ENCODE data around the gene ARAP1.

ARAP1 gene

DNA sequence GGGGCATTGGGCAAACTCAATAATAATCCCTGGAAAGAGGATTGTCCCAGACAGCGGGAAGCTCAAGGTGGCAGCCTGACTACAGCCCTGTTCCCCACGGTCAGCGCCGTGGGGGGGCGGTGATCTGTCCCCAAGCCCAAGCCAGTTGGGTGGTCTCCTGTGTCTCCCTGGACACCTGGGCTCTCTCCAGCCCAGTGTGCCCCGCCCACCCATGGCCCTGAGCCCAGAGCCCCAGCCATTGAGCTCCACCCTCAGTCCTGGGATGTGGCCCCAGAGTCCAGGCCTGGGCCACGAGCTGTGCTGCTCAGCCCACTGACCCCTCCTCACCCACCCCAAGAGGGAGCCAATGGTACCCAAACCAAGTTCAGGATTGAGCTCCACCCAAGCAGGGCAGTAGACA is 50.1 kb downstream of the ARAP1 start:
- no peak for DNase-seq

- no peak for DNase-seq
Measured at GRCh38 chr11:72701466-72701865, 50.7 kb downstream of the ARAP1 start.

- no peak for DNase-seq
Measured at GRCh38 chr11:72700146-72700545, 52.1 kb downstream of the ARAP1 start.

GRCh38 chr11:72697814-72698213 is 54.4 kb downstream of the ARAP1 start:
- DNase-seq = no peak

DNA sequence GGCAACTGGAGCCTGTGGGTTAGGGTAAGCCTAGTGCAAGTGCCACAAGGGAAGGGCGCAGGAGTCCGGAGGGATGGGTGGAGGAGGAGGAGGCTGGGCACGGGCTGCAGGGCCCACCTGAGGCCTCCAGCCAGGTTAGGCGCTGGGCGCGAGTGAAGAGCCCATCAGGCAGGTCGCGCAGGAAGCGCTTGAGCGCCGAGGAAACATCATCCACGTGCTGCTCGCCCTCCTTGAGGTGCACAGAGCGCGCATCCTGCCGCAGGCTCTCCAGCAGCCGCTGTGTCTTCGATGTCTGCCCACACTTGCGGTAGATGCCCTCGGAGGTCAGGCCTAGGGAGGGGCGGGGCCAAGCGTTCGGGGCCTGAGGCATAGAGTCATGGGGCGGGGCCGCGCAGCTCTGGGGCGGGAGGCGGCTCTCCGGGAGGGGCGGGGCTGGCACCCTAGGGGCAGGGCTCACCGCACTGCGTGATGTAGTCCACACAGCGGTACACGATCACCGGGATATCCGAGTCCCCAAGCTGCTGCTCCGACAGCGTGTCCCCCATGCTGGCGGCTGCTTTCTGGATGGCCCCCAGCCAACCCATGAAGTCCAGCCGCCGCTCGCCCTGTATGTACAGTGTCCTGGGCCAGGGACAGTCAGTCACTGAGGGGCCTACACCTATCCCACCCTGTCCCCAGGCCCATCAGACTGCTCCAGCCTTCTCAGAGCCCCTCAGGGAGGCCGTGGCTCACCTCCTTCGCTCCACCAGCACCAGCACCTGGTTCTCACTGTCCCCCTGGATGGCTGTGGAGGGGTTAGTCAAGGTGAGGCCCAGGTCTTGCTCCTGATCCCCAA is 55.1 kb downstream of the ARAP1 start:
- DNase-seq = no peak

DNA sequence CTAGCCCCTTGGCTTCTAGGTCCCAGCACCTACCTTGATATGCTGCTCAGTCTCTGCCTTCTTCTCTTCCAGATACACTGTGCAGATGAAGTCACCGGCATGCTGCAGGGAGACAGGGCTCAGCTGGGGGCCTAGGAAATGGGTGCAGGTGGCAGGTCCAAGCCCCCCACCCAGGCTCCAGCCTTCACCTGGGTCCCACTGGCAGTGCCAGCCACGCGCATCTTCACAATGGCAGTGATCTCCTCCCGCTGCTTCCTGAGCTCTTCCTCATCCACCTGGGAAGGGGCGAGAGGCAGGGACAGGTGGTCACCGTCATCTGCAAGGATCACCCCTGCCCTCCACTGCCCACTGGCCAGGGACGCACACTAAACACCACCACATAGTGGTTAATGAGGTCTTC is 56.9 kb downstream of the ARAP1 start:
- no peak for DNase-seq

DNA sequence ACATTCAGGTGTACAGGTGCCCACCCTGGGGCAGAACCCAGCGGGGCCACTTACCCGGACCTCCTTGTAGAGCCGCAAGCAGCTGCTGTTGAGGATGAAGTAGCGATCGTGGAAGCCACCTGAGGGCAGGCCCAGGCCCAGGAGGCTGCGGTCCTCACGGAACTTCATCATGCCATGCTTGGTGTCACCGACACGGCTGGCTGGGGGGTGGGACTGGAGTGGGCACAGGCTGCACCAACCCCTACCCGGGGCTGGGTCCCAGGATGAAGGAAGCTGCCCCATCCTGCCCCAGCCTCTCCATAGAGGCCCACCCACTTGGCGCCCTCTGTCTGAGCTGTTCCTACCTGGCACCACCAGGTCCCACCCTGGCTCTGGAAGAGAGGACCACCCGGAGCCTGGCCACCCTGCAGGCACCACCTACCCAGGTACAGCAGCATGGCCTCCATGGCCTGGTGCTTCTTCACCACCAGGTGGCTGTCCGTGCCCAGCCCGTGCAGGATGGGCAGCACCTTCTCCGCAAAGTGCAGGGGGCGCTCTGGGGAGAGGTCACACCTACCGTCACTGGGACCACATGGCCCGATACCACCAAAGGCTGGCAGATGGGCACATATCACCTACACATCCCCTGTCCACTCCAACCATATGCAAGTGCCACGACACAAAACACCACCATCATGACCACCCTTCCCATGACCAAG is 58.8 kb downstream of the ARAP1 start:
- DNase-seq = no peak

- DNase-seq = no peak
Measured at GRCh38 chr11:72692498-72693237, 59.5 kb downstream of the ARAP1 start.

GRCh38 chr11:72690166-72690565 is 62.0 kb downstream of the ARAP1 start:
- no peak for DNase-seq

GRCh38 chr11:72688929-72689328 is 63.3 kb downstream of the ARAP1 start:
- DNase-seq = no peak

- no peak for DNase-seq
Measured at GRCh38 chr11:72688486-72688885, 63.7 kb downstream of the ARAP1 start.

DNA sequence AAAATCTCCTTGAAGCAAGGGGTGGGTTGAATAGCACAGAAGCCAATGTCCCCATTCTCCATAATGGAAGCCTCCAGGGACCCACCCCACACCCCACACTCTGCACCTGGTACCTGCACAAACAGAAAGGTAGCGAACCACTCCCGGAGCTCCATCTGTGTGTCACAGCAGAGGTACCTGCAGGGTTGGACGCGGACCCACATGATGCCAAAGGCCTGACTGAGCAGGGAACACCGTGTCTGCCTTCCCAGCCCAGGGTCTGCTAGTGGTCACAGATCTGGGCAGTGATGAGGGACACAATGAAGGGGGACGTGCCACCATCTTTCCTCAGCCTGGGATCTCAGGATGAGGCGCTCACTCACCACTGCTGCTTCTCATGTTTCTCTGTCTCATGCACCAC is 64.9 kb downstream of the ARAP1 start:
- DNase-seq = no peak

DNA sequence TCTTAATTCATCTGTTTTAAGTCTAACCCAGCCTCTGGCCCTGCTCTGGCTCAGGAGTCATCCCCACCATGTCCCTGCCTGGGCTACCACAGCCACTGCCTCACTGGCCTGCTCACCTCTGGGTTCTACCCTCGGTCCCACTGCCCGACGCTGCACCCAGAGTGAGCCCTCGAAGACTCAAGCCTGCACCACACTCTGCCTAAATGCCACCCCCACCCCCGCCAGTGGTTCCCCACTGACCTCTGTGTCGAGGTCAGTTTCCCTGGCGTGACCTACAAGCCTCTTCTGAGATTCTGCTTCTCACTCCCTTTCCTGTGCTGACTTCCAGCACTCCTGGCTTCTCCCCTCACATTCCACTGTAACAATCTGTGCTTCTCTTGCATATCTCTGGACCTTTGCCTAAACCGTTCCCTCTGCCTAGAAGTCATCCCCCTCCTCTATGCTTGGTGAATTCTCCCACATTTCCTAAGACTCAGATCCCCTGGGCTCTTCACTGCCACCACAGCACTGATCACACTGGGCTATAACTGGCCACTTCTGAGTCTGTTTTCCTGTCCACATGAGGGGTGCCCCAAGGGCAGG is 65.5 kb downstream of the ARAP1 start:
- DNase-seq = no peak

DNA sequence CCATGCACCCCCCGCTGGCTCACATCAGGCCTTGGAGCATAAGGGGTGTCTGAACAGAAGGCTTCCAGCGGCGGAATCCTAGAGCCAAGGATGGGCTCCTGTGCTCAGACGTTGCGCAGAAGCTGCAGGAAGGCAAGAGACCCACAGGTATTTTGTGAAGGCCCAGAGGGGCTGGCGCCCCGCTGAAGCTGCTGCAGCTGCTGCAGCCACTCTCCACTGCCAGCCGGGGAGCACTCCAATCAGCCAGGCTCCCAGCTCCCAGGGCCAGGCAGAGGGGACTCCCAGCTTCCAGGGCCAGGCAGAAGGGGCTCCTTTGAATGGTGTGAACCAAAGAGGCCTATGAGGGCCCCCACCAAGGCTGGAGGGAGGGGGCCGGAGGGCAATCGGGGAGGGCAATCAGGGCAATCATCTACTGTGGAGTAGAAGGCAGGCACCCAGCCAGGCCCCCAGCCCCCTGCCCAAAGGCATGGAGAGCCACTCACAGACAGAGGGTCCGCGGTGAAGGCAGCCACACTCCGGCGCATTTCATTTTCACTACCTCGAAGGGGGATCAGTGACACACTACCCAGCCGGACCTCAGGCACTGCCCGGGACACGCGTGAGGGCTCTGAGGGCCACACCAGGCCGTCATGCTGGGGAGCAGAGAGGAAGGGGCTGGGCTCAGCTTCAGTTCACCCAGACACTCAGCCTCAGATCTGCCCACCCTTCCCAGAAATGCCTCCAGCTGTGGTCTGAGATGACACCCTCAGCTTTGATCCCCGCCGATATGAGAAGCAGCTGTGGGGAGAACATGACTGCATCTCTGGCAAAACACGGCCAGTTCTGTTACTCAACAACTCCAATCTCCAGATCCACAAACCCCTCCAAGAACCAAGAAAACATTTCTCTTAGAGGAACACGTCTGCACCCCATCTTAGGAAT is 66.4 kb downstream of the ARAP1 start:
- peak; percentile 56 for DNase-seq

DNA sequence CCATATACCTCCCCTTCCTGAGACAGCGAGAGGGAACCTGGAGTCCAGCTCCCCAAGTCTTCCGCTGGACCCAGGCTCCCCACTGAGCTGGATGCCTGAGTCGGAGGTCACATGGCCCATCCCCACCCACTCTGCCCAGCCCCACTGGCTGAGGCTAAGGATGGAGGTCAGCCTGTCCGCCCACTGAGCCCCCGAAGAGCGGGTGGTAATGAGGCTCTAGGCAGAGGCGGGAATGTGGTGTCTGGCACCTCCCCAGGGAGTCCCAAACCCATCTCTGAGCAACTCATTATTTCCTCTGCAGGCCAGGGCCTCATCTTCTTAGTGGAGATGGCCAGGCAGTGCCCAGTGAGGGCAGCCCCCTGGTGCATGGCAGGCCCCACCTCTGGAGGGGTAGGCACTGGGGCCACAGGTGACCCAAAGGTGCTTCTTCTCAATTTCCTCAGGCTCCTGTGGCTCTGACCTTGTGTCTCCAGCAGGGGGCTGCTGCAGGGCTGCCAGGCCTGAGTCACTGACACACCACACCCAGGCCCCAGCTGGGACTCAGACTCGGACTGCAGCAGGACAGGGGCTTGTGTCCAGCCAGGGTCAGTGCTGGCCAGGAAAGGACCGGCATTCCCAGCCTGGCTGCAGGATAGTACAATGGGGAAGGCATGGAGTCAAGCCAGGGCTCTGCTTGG is 67.8 kb downstream of the ARAP1 start:
- DNase-seq = peak; percentile 50

DNA sequence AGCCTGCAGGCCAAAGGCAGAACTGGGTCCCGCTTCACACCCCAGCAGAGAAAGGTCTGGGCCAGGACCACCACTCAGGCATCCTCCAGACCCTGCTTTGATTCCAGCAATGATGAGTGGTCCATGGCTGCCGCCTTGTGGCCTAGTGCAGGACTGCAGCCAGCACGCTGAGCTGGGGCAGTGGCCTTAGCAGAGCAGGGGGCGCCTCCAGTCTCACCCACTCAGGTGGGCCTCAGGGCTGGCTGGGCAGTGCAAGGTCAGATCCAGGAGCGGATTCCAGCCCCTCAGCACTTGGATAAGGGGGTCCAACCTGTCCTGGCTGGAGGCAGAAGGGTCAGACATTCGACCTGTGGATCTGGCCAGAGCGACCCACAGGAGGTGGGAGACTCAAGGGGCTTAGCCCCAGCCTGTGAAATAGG is 68.4 kb downstream of the ARAP1 start:
- peak; percentile 61 for DNase-seq

DNA sequence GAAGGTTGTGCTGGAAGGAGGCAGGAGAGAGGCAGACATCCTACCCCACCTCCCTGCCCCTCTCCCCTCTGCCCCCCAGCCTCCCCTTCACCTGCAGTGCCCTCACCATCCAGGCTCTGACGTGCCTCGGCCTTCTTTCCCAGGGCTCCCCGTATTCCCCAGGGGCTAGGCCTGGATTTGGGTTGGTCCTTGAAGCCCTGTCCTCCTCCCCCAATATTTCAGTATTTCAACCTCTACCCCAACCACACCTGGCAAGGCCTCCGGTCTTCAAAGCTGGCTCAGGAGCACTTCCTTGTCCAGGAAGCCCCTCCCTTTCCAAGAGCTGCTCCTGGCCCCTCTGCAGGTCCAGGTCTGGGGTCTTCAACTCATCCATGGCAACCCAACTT is 69.4 kb downstream of the ARAP1 start:
- DNase-seq = no peak

GRCh38 chr11:72682238-72682857 is 69.9 kb downstream of the ARAP1 start:
- no peak for DNase-seq

DNA sequence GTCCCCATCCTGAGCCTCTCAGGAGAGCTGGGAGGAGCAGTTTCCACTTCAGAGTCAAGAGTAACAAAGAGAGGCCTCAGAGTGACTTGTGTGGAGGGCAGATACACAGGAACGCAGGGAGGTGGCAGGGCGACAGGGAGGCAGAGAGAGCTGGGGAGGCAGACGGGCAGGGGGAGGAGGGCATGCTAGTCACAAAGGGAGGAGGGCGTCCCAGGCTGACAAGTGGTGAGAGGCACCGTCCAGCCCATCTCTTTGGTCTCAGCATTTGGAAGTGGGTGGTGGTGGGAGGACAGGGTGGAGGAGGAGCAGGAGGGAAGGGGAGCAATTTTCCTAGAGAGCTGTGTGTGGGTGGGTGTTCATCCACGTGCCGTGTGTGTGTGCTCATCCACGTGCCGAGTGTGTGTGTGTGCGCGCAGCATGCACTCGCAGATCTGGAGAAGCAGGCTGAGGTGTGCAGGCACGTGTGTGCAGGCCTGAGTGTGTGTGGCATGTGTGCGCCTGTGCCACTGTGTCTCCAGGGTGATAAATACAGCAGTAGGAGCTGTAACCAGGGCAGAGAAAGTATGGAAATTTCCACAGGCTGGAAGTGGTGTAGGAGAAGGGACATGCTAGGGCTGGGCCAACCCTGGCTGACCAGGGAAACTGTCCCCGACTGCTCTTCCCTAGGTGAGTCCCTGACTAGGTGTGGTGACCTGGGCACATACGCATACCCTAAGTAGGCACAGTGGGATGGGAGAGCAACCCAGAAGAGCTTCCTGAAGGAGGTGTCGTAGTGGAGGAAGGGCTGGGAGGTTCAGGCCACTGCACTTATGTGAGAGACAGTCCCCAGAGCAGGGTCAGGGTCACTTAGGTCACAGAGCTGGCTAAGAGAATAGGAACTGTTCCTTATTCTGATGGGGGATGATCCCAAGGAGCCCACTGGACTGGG is 70.7 kb downstream of the ARAP1 start:
- DNase-seq = no peak

- no peak for DNase-seq
Measured at GRCh38 chr11:72680624-72681158, 71.5 kb downstream of the ARAP1 start.
